ENCODE measurements around the gene SFTPA1. TPM values are rescaled to one million over a fixed set of nuclear protein-coding genes. Genes with fewer than 3 reads are reported as not detected.
"Not testable (repeated sequence)": the region's sequence is repeated elsewhere in the genome, so short reads cannot be mapped to it uniquely, and the experiment has no call there.

The SFTPA1 gene
- total RNA-seq, 1 donor from 2014 or later: 7.0 TPM

- not testable (repeated sequence) for DNase-seq (ENCODE audit: low spot score)
These were observed 646 bp downstream of the SFTPA1 start for GRCh38 chr10:79611193-79611976.

GRCh38 chr10:79615577-79615976 lies 4.8 kb downstream of the SFTPA1 start:
- DNase-seq (ENCODE audit: low spot score): no peak

- DNase-seq (ENCODE audit: low spot score): no peak
These were observed 5.4 kb downstream of the SFTPA1 start for GRCh38 chr10:79616164-79616563.

- not testable (repeated sequence) for DNase-seq (ENCODE audit: low spot score)
These were observed 12.9 kb downstream of the SFTPA1 start for GRCh38 chr10:79623663-79624062.

- DNase-seq (ENCODE audit: low spot score): no peak
These were observed 16.3 kb downstream of the SFTPA1 start for GRCh38 chr10:79627075-79627474.

GRCh38 chr10:79628083-79628482 lies 17.3 kb downstream of the SFTPA1 start:
- DNase-seq (ENCODE audit: low spot score): no peak

- no peak for DNase-seq (ENCODE audit: low spot score)
These were observed 18.5 kb downstream of the SFTPA1 start for GRCh38 chr10:79628988-79629954.

- DNase-seq (ENCODE audit: low spot score): no peak
These were observed 19.2 kb downstream of the SFTPA1 start for GRCh38 chr10:79629955-79630327.

- not testable (repeated sequence) for DNase-seq (ENCODE audit: low spot score)
These were observed 26.0 kb downstream of the SFTPA1 start for GRCh38 chr10:79636654-79637199.

- no peak for DNase-seq (ENCODE audit: low spot score)
These were observed 27.6 kb downstream of the SFTPA1 start for GRCh38 chr10:79638318-79638717.

- not testable (repeated sequence) for DNase-seq (ENCODE audit: low spot score)
These were observed 42.0 kb downstream of the SFTPA1 start for GRCh38 chr10:79652695-79653094.

GRCh38 chr10:79663287-79663686 lies 52.5 kb downstream of the SFTPA1 start:
- DNase-seq (ENCODE audit: low spot score): not testable (repeated sequence)

GRCh38 chr10:79664686-79665085 lies 53.9 kb downstream of the SFTPA1 start:
- DNase-seq (ENCODE audit: low spot score): not testable (repeated sequence)

Other genes starting within 250 kb of the SFTPA1 start
- 36.7 TPM for gene ZCCHC24, start 165.3 kb upstream of the SFTPA1 start, total RNA-seq
- gene EIF5AL1, start 98.4 kb upstream of the SFTPA1 start, total RNA-seq: 0.14 TPM
- gene SFTPA2, start 50.5 kb upstream of the SFTPA1 start, total RNA-seq: 7.9 TPM
- 2.4 TPM for gene NUTM2B, start 92.3 kb downstream of the SFTPA1 start, total RNA-seq
- gene NUTM2E, start 215.8 kb downstream of the SFTPA1 start, total RNA-seq: 0.06 TPM

Data from mucosa of gallbladder (tissue), 1 donor.